ENCODE results near the gene TRIP13.

- no peak for TF ChIP-seq POLR2A (IDR thresholded peaks at IDR 0.05)
- TF ChIP-seq CTCF (IDR thresholded peaks at IDR 0.05) = no peak
These were observed 14.6 kb upstream of the TRIP13 start for GRCh38 chr5:878125-878524.

Measured in testis (tissue), 2 donors.